GM18502 (cell line): ENCODE data around the gene WNT8B.

ENCODE experiments used
- ATAC-seq: cut with Tn5 transposase; IDR thresholded peaks from one replicate; pipeline ENCODE4 v1.9.1; 2021; ENCODE audit warnings: mild to moderate bottlenecking; ENCODE audit not compliant: unreplicated experiment, poor library complexity

Gene WNT8B, protein sequence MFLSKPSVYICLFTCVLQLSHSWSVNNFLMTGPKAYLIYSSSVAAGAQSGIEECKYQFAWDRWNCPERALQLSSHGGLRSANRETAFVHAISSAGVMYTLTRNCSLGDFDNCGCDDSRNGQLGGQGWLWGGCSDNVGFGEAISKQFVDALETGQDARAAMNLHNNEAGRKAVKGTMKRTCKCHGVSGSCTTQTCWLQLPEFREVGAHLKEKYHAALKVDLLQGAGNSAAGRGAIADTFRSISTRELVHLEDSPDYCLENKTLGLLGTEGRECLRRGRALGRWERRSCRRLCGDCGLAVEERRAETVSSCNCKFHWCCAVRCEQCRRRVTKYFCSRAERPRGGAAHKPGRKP

DNA sequence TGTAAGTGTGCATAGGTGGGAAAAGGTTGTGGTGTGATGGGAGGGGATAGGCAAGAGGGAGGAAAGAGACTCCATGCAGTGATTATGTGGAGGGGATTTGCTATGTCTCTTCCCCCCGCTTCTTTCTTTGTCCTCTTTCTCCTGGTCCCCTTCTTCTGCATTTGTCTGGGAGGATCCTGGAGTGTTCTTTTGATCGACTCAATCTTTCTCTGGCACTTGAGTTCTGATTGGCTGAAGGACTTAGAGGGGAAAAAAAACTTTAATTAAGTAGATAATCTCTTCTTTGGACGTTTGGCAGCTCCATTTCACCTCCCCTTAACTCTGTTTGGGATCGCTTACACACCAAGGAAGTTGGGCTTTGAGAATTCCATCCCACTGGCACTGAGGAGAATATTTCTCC, at the start of gene WNT8B:
Gene WNT8B, plus strand, starts transcription at position 301 of the 400 bp plus-strand sequence. CDS start 160 bp downstream, outside the sequence.
- ATAC-seq, result no peak

DNA sequence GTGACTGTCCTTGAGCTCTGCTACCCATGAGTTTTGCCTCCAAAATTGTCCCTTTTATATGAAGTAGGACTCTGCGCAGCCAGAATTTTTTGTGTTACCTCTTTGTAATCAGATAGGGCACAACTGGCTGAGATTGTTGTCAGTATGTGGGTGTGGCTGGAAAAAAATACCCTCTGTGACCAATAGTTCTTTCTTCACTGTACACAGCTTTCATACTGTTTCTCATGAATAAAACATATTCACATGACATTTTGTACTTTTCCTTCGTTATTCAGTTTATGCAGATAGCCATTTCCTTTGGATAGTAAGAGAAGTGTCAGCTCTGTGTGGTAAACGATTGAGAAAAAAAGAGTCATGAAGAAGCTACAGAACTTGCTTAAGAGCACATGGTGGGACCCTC, 49.6 kb upstream of the WNT8B start:
- no peak for ATAC-seq

DNA sequence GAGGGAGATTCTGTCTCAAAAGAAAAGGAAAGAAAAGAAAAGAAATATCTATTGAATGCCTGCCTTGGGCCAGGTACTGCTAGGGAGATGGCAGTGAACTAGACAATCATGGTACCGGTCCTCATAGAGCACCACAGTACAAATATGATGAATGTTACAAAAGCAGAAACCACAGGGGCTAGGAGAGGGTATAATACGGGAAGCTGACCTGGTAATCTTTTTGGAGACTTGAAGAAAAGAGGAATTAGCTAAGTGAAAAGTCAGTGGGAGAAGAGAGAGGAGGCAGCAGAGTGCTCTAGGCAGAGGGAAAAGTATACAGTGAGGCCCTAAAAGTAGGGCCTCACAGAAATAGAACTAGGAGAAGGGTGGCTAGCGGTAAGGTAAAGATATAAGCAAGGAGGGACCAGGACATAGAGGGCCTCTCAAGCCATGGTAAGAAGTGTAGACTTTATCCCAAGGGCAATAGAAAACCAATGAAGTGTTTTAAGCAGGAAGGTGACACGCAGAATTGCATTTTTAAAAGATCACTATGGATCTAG, 42.8 kb upstream of the WNT8B start:
- ATAC-seq, result no peak

DNA sequence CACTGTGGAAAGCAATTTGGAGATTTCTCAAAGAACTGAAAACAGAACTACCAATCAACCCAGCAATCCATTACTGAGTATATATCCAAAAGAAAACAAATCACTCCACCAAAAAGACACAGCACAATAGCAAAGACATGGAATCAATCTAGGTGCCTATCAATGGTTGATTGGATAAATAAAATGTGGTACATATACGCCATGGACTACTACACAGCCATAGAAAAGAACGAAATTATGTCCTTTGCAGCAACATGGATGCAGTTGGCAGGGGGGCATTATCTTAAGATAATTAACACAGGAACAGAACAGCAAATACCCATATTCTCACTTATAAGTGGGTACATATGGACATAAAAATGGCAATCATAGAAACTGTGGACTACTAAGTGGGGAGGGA, 35.4 kb upstream of the WNT8B start:
- no peak for ATAC-seq

DNA sequence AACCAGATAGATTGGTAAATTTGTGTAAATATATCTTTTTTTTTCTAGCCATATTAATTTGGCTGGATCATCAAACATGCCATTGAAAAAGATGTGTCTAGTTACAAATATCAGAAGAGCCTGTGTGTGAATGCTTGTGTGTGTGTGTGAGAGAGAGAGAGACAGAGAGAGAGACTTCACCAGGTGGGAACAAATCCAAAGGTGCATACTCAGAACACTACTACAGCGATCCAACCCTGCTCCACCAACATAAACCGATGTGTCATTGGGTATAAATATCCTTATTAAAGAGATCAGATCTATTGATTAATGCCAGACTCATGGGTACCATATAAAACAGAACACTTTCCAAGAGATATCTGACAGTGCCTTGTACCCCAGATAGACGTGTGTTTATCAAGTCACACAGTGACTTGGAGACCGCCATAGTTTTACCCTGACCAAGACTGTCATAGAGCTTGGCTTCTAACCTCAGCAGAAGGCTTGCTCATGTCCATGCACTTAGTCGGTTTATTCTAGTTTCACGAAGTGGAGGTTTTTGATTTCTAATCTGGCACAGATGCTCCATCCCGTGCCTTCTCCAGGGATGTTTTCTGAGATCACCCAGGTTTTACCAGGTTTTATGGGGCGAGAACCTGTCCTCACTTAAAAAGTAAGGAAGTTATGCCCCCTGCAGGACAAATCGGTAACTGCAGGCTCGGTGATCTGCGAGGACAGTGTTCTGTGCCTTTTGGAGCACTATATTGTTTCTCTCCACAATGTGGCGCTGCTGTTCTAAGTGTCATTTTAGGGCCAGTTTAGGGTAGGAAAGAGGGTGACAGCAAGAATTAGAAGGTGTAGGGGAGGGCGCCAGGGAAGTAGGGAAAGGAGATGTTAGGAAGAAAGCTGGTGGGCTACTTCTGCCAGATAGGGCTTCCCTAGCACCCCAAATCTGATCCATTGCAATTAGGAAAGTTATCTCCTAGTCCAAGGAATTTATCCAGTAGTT, 29.3 kb upstream of the WNT8B start:
- peak; percentile 65 for ATAC-seq

DNA sequence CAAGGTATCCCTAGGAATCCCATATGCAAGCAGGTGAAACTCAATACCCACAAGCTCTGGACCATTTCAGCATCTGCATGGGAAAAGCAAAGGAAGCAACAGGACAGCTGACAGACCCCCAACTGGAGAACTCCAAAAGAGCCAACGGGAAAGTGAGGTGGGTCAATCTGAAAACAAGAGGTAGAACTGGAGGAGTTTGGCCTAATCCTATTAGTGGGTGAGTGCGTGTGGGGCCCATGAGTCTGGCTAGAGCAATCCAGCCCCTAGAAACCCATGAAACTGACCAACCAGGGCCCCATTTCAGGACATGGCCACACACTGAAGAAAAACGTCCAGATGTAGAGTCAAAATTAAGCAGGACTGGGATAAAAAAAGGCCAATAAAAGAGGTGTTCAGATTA, 26.6 kb upstream of the WNT8B start:
- ATAC-seq, result no peak

DNA sequence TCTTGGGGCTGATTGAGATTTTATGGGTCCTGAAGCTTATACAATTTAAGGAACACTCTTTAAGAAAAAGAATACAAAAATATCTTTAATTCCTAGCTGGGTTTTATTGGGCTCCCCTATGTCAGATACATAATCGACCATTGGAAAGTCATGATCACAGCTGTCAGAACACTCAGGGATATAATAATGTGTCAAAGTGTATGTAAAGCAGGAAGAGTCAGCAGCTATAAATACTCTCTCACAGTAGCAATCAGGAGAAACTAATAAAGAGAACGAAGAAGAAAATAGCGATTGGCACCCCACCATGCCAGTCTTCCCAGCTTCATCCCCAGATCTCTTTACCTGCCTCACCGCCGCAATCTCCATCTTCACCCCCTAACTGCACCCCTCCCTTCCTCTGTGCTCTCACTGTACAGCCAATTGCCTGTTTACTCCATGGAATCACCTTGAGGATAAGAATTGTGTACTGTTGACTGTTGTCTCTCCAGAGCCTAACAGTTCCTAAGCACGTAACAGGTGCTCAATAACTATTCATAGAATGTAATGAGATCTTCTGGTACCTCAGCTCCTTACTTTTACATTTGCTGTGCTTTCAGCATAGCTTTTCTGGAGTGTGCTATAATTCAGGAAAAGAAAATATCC, 24.0 kb upstream of the WNT8B start:
- ATAC-seq, result no peak

DNA sequence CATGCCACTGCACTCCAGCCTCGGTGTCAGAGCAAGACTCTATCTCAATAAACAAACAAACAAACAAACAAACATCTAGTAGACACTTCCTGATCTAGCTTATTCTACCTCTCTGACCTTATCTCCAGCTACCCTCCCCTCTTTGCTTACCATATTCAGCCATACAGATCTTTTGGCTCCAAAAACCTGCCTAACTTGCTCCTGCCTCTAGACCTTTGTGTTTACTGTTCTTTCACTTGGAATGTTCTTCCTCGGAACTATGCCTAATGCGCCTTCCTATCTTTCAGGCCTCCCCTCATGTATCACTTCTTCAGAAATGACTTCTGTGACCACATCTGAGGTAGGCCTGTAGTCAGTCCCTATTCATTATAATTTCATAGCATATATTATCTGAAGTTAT, 20.3 kb upstream of the WNT8B start:
- no peak for ATAC-seq

DNA sequence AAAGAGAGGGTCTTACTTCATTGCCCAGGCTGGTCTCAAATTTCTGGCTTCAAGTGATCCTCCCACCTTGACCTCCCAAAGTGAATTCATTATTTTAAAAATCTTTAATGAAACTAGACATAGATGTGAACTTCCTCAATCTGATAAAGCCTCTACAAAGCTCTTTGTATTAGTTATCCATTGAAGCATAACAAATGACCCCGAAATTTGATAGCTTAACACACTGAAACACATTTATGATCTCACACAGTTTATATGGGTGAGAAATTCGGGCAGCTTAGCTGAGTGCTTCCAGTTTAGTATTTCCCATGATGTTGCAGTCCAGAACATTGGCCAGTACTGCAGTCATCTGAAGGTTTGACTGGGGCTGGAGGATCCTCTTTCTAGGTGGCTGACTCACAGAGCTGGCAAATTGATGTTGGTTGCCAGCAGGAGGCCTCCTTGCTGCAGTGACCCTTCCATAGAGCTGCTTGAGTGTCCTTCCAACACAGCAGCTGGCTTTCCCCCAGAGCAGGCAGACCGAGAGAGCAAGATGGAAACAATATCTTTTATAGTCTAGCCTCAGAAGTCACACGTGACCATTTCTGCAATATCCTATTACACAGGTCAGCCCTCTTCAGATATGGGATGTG, 16.6 kb upstream of the WNT8B start:
- ATAC-seq, result no peak

DNA sequence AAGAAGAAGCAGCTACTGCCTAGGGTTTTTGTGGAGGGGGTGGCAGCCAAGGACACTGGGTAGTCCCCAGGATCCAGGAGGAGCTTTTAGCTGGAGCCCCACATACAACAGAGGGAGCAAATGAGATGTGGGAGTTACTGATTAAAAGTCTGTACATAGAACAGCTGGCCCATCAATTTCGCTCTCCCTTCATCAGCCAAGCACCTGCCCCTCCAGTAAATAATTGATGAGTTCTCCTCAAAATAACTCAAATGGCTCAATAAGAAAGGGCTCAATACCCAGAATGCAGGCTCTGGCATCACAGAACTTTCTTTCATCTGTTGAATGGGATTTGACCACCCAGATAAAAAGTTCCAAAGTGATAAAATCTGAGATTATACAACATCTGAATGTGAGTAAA, 15.1 kb upstream of the WNT8B start:
- no peak for ATAC-seq

DNA sequence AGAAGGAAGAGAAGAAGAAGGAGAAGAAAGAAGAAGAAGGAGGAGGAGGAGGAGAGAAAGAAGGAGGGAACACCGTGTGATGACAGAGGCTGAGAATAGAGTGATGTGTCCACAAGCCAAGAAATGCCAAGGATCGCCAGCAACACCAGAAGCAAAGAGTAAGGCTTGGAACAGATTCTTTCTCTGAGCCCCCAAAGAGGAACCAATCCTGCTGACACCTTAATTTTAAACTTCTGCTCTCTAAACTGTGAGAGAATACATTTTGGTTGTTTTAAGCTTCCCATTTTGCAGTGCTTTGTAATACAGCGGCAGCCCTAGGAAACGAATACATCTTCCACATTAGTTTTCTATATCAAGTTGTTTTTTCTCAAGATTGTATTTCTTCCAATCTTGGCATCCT, 13.9 kb upstream of the WNT8B start:
- no peak for ATAC-seq

DNA sequence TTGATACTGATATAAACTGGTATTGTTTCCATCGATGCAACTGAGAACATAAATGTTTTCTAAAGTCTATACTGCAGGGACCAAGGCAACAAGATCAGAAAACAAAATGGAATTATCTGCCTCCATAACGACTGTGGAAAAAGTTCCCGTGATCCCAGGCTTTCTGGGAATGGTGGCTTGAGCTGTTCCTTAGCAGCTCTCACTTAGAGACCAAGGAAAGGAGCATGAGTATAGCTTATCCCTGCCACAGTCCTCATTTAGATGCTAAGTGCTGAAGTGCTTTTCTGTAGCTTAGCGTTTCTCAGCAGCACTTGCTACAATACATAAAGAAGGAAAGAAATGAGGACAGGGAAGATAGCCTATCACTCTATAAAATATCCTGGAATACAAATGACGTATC, 5.5 kb downstream of the WNT8B start:
- ATAC-seq, result no peak

DNA sequence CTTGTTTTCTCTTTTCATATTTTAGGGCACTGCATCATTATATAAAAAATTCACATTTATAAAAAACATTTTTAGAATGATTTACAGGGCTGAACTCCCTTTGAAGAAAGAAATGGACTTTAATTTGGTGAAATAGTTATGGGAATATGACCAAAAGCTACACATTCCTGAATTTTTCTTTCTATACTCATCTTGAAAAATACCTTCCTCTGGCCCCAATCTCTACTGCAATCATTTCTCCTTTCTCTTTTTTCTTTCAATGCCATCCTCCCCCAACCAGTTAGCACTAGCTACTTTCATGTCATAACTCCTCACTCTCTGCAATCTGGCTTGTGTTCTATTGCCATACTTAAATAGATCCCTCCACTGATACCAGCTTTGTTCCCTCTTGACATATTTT, 6.2 kb downstream of the WNT8B start:
- ATAC-seq, result no peak

DNA sequence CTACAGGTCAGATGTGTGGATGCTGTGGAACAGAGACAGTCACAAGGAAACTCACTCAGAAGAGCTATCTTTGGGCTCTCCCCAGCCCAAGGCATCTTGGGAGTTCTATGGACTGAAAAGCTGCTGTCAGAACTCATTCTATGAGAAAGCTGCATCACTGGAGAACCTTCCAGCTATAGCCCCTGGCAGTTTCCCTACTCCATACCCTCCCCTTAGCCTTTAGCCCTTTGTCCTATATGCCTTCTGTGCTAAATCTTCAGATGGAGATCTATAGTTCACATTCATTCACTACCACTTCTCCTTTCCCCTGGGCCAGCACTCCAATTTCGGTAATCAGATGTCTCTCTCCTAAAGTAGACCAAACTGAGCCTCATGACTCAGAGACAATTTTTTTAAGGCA, 6.9 kb downstream of the WNT8B start:
- no peak for ATAC-seq

DNA sequence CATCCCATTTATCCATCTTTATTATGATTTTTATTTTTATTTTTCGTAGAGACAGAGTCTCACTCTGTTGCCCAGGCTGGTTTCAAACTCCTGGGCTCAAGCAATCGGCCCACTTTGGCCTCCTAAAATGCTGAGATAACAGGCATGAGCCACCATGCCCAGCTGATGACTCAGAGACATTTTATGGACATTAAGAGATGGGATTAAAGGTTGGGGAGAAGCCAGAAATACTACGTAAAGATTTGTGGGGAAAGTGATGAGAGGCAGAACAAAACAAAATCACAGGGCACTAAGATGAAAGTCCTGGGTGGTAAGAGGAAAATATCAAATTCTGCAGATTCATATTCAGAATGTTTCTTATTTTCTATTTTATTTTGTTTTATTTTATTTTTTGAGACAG, 7.6 kb downstream of the WNT8B start:
- no peak for ATAC-seq

DNA sequence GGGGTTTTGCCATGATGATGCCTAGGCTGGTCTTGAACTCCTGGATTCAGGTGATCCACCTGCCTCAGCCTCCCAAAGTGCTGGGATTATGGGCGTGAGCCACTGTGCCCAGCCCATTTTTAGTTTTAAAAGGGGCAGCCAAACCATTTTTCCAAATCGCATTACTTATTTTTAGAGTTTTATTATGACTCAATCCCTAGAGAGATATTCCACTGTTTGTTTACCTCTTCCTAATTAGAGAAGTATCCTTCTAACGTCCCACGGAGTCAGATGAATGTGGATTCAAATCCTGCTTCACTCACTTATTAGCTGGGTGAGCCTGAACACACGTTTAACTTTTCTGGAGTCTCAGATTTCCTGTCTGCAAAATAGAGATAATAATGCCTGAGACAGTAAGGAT, 15.2 kb downstream of the WNT8B start:
- ATAC-seq, result no peak

DNA sequence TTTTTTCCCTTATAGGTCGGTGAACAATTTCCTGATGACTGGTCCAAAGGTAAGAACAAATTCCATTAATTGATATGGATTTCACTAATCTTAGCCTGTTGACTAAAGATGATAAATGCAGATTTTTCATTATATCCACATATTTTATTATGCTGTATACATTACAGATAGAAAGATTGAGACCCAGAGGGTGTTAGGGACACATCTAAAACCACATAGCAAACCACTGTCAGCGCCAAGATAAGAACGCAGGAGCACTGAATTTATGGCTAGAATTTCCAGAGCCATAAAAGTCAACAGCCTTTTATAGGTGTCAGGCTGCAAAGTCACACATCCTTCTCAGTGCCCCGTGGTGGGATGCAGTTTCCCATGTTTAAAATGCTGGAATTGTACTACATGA, 16.2 kb downstream of the WNT8B start:
- no peak for ATAC-seq

DNA sequence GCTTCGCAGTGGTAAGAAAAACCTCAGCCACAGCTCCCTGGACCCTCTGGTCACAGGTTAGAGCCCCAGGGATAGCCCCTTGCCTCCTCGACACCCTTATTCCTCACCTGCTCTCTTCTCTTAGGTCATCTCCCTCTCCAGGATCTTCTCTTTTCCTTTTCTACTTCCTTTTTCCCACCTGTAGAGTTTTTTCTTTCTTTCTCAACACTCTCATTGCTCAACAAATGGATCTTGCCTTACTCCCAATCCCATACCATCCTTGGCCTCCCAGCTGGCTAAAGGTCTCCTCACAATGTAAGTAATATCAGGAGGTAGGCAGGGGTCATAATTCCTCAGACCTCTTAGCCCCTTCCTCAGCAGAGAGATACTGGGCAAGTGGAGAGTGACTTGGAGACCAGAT, 17.2 kb downstream of the WNT8B start:
- ATAC-seq, result no peak

DNA sequence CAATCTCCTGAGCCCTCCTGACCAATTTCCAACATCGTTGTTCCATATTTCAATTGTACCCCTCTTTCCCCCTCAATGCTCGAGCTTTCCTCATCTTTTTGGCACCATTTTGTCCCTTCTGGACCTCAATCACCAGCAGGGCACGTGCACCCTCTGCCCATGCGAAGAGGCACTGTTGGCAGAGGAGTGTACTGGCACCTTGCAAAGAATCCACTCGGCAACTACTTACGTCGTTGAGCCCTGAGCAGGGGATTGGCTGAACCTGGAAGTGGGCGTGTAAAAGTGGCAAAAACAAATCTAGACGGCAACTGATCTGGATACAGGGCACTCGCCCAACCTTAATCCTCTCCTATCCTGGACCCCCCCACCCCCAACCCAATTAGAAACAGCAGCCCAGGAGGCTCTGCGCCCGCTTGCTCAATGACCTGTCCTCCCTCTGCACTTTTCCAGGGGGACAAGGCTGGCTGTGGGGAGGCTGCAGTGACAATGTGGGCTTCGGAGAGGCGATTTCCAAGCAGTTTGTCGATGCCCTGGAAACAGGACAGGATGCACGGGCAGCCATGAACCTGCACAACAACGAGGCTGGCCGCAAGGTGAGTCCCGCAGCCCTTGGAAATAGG, 18.8 kb downstream of the WNT8B start:
- peak; percentile 98 for ATAC-seq
